NCI-H526 treated with DMSO at 0.1 percent for 48 hours (cell line): ENCODE results near the gene NTPCR.
"Not testable (repeated sequence)": the region's sequence is repeated elsewhere in the genome, so short reads cannot be mapped to it uniquely, and the experiment has no call there.

Experiments
- DNase-seq: peaks from one replicate; lab custom pipeline; 2025; lab: John Stamatoyannopoulos, UW

The NTPCR gene, protein sequence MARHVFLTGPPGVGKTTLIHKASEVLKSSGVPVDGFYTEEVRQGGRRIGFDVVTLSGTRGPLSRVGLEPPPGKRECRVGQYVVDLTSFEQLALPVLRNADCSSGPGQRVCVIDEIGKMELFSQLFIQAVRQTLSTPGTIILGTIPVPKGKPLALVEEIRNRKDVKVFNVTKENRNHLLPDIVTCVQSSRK

DNA sequence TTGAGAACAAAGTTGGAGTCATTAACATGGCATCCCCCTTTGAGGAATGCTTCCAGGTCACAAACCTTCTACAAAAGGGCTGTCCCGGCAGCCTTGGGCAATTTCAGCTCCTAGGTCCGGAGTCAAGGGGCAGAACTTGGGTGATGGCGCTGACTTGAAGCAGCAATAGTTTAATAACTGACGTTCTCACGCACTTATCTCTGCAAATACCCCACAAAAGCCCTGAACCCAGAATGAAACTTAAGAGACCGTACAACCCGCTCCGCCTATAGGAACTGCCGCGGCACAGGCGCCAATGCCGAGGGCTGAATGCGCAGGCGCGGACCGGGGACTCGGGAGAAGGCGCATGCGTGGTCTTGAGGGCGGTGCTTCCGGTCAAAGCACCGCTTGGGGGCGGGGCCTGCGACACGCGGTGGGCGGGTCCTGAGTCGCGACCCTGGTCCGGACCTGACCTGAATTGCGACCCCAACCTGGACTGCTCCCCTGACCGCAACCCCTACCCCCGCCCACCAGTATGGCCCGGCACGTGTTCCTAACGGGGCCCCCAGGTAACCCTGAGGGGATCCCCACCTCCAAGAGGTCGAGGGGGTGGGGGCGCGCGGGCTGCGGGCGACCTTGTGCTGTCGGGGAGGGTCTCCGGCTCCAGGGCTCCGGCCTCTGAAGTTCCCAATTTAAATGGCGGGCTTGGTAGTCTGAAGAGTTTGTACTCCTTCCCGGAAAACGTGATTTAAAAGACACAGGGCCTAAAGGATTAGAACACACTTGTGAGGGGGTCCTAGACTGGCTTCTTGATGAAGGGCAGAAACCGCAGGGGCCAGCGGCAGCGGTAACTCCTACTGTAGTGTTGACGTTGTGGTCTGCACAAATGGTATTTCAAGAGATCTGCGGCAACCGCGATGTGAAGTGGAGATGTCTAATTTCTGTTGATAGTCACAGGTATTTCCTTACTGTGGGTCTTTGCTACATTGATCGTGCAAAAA lies at the start of gene NTPCR:
Gene NTPCR (plus strand): TSS at position 415 of the 980 bp plus-strand sequence. CDS start 100 bp downstream, at position 515.
- peak; percentile 70 for DNase-seq

DNA sequence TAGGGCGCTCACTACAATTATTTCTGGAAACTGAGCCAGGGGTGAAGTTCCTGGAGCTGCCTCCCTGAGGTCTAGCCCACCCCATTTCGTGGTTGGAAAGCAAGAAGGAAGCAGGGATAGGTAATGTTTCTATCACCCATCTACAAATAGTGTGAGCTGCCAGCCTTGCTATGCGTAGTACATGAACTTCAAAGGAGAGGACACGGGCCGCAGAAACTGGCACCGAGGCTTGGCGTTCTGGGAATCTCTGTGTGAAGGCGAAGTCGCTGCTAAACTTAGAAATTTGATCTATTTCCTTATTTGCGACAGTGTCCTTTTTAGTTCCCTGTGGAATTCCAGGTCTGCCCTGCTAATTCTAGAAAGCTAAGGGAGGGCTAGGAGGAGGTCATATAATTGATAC lies 49.6 kb upstream of the NTPCR start:
- no peak for DNase-seq

DNA sequence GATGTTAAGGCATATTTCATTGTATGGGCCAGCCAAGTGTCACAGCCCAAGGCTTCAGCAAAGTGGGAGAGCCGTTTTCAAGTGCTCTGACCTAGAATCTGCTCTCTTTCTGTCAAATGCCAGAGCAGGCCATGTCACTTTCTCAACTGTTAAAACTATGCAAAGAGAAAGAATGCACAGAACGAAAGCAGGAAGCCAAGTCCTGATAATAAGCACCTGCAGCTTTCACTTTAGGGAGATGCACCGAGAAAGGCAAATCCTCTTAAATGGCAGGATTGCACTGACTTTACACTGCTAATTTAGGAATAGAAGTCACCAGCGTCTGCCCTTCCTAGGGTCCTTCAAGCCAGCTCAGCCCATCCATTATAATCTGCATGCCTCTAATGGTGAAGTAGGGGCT lies 49.2 kb upstream of the NTPCR start:
- no peak for DNase-seq

DNA sequence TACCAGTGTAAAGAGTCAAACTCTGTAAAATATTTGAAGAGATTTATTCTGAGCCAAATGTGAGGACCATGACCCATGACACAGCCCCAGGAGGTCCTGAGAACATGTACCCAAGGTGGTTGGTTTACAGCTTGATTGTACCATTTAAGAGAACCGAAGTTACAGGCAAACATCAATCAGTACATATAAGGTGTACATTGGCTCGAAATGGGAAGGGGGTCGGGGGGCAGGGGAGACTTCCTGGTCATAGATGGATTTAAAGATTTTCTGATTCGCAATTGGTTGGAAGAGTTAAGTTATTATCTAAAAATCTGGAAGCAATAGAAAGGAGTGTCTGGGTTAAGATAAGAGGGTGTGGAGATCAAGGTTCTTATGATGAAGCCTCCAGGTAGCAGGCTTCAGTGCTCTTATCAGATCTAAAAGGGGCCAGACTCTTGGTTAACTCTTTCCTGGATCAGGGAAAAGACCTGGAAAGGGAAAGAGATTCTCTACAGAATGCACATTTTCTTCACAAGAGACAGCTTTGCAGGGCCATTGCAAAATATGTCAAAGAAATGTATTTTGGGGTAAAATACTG lies 47.5 kb upstream of the NTPCR start:
- no peak for DNase-seq

DNA sequence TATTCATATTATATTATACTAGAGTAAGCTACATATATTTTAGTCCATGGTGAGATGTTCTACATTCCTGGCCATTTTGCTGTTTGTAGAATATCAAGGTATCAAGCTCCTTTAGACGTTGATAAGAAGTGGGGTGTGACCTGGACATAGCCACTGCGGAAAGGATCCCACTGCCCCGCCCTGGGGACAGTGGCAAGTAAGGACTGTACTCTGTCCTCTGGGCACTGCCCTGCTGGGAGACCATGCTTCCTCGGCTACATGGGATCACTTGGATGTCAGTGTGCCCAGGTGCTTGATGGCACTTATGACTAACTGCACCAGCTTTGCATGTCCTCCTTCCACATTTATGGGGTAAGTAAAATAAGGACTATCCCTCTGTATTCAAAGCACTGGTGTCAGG lies 46.3 kb upstream of the NTPCR start:
- DNase-seq = no peak

DNA sequence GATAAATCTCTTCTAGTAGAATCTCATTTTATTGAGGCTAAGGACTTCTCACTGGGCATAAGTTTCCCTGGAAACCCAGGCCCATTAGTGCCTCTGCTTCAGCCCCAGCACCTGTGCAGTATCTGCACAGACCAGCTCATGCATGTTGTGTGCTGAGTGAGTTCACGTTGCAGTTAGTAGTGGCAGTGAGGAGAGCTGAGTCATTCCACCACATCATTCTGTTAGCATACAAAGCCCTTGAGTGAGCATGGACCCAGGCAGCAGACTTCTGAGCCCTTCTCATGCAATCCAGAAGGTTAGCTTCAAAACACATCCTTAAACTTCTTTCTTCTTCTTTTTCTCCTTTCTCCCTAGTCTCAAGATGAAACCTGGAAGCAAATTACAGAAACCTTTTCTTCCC lies 45.8 kb upstream of the NTPCR start:
- no peak for DNase-seq

DNA sequence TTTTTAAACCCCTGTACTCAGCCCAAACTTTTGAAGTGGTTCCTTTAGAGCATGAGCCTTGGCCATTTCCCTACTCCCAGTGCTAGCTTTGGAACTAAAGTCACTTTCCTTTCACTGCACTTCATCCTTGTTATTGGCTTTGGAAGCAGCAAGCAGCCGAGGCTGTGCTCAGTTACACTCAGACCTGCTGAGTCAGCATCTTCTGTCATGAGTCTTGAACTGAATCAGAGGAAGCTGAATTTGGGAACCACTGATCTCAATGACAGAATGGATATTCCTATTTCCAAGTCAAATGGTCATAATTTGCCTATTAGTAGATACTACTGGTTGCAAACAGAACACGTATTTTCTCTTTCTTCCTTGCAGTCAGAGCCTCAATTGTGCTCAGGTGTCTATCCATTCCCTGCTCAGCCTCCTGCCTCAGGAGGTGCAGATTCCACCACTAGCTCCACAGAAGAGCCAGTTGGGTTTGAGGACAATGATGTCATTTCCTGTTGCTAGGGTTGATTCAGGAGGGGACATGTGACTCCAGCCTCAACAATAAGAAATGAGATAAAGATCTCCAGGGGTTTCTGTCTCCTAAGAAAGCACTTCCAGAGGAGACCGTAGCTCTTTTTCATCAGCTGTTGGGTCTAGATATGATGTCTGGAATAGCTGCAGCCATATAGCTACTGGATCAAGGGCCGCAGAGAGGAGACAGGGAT lies 44.9 kb upstream of the NTPCR start:
- peak; percentile 37 for DNase-seq

DNA sequence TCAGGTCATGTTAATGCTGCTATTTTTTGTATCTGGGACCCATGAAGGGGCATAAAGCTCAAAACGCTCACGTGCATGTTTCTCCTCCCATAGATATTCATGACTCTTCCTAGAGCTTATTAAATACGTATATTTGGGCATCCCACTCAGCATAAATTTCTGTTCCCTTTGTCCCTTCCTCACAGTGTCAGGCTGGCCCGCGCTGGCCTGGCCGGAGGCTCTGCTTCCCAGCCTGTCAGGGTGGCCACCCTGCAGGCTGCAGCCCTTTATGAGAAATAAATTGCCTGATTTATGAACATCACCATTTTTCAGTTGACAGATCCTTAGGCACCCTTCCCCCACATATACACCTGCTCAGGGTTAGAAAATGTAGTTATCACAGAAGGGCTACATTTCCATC lies 44.0 kb upstream of the NTPCR start:
- no peak for DNase-seq

DNA sequence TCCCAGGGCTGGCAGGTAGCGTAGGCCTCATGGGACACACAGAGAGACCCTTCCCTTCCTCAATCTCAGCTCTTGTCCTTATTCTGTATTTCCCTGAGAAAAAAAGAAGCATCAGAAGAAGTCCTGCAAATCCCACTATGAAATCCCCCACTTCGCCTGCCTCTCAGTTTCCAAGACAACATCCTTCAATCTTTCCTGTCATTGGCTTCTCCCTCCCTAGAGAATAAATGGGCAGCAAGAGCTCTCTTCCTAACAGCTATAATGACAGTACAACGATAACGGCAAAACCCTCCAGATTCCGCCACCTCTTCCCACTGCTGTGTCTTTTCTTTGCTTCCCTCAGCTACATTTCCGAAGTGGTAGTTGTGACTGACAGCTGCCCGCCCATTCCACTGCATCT lies 41.6 kb upstream of the NTPCR start:
- DNase-seq = no peak

DNA sequence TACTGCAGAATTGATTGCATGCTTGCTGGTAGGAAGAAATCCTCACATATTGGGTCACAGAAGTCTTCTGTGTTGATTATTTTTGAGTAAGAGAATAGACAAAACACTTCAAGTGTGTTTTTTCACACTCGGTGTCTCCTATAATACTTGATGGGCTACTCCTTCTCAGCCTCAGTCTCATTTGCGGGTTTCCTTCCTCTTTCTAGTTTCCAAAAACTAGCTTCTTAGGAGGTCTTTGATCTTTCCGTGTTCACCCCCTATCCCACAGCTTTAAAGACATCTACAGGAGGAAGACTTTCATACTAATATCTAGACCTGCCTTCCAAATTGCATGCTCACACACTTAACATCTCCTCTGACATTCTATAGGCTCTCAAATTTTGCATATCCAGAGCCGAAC lies 40.7 kb upstream of the NTPCR start:
- no peak for DNase-seq

DNA sequence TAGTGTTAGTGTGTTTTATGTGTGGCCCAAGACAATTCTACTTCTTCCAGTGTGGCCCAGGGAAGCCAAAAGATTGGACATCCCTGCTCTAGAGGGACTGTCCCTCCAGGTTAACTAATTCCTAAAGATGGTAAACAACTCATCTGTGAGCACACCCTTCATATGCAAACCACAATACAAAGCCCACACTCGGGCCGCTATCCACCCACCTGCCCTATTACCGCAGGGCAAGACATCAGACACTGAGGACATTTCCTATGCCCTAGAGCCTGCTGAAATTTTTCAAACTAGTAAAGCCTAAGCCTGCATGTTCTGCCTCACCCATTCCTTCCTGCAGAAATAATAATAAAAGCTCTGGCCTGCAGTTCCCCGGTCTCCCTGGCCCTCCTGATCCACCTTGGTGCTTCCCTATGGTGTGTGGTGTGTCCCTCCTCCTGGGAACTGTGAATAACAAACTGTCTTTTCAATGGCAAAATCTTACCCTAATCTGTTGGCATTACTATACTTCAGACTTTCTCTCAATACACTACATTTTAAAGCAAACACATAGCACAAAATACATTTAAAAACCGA lies 39.3 kb upstream of the NTPCR start:
- peak; percentile 0 for DNase-seq

DNA sequence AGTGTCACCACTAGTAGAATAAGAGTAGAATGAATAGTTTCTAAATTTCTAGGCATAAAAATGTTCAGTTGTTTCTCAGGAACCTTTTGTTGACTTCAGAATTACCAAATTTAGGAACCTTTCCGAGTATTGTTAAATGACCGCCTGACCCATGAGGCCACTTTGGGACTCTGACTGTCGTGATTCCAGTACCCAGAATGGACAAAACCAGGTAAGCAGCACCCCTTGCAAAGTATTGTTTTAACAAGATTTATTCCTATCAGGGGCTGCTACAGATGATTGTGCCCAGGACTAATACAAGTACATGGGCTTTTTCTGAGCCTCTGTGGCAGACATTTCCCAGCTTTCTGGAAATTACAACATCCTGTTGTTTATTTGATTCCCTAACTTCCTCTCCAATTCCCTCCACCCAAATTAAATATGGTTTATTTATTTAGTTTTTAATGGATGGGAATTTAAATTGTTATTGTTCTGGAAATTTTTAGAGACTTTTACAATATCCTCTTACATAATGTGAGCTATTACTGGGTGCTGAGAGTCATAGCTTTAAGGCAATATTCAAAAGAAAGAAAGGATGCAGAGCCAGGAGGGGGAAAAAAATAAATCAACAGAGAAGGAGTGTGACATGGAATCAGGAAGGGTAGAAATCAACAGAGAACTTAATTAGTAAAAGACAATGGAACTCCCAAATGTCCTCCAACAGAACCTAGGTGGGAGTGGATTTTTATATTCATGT lies 37.4 kb upstream of the NTPCR start:
- DNase-seq = no peak

DNA sequence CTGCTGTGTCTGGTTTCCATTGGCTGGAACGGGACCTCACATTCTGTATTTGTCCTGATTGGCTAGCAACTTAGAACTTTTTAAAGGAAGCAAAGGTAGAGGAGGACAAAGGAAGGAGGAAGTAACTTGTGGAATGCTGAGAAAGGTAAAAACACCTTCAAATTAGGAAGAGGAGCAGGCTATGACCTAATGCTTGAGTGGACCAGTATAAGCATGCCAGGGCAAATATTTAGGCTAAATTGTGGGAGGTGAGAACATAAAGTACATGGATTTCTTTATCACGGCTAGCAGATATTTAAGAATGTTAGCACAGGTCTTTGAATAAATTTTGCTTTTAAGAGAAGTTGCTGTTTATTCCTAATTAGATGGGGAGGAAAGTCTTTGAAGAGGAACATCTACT lies 36.1 kb upstream of the NTPCR start:
- not testable (repeated sequence) for DNase-seq

DNA sequence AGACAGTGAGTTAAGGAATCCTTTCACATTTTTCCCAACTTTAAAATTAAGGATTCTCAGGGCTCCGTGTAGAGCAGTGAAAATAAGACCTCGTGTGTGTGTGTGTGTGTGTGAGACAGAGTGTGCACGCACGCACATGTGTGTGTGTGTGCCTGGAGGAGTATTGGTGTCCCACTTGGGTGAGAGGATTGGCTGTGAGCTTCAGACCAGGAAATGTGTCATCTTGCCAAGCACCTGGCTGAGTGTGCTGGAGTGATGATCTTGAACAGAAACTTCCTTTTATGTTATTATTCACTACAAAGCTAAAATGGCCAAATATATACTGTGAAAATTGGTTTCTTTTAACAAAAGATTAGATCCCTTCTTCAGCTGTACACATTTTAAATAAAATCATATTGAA lies 35.2 kb upstream of the NTPCR start:
- DNase-seq = no peak

DNA sequence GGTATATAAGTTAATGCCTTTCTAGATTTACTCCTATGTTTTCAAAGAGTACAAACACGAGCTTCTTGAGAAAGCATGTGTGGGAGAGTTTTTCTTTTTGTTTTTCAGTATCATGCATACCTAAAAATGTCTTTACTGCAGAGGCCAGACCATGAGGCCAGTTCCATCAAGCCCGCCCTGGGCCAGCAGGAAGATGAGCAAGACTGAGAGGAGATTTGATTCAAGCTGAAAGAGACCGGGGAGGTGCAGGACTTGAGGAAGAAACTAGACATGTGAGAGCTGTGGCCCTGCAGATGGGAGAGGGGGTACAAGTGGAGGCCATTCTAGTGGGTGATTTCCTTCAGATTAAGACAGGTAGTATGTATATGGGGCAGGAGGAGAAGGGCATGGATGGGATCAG lies 33.4 kb upstream of the NTPCR start:
- no peak for DNase-seq

DNA sequence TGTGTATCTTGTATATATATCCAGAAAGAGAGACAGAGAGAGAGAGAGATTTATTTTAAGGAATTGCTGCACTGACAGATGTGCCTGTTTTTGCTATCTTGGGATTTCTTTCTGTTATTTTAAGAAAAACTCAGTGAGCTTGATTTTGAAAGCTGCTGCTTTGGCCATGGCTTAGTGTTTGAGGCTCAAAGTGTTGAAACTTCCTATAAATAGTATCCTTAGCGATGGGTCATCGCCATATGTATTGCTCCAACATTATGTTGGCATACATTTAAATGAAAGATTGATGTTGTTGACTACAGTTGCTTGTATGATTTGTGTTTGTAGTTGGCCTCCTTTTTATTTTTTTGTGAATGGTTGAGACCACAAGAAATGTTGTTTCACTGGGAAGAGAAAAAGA lies 29.0 kb upstream of the NTPCR start:
- DNase-seq = no peak

DNA sequence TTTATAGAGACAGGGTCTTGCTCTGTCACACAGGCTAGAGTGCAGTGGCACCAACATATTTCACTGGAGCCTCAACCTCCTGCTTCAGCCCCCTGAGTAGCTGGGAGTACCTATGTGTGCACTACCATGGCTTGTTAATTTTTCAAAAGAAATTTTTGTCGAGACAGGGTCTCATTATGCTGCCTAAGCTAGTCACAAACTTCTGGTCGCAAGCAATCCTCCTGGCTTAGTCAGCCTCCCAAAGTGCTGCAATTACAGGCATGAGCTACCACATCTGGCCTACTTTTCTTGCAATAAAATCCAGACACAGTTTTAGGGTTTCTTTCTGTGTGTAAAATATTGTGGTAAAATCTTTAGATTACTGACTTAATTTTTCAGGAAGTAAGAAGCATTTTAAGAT lies 27.9 kb upstream of the NTPCR start:
- no peak for DNase-seq

DNA sequence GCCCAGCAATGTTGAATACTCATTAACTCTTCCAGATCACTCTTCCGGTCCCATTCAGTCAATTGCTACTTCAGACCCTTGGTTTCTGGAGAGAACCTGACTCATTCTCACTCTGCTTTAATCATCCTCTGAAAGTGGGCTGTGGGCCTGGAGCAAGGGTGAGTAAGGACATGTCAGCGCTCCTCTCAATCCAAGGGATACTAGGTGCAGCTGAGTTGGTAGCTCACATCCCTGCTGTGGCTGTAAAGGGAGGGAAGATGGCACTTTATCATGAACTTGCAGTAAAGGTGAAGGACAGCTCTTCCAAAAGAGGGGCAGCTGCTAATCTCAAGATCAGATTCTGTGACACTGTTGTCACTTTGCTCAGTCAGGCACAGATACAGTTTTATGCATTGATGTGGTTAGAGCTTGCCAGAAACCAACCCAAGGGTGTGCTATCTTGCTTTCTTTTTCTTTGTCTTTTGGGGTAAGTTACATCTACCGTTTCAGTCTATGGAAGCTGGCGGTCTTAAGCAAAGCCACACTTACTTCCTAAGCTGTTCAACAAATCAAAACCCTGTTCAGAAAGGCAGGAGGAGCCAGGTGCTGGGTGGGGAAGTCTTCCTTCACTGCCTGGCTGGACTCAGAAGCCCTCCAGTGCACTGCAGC lies 26.5 kb upstream of the NTPCR start:
- DNase-seq = no peak

DNA sequence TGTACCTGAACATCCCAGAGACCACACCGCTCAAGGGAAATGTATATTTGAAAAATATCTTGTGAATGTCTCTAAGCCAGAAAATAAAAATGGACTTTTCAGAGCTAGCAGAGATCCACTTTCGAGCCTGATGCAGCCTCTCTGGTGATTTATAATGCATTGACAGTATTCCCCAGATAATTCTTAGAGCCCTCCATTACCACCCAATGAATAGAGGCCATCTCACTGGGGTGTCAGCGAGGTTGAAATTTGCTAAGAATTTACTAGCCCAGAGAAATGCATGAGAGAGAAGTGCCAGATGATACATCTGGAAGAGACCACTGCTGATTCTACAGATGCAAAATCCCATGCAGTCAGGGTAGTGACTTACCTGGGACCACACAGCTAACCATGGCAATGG lies 25.5 kb upstream of the NTPCR start:
- no peak for DNase-seq

DNA sequence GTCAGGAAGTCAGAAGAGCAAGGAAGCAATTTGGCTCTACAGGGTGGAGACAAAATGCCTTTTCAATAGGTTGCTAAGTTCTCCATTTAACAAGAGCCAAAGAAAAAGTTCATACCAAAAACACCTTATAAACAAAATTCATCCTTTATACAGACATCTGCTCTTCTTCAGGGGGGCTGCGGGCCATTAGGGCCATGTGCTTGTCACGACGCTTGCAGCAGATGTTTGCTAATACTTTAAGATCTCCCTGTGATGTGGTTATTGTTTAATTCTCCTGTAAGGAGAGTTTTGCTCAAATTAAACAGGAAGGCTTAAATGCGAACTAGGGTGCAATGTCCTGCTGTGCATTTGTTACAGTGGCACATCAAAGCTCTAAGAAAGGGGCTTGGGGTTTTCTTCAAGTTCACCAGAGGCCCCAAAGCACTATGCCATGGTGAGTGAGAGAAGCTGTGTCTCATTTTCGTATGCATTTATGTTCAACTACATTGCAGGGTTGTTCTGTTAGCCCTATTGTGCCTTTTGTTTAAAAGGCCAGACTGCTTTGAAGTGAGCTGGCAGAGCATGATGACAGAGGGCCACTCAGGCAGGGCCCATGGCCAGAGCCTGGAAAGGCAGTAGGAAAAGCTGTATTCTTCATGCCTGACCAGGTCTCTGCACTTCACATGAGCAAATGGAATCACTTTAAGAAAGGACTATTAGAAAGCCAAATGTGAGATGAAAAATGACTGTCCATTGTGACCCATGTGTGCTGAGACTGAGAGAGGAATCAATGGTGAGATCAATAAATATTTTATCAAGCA lies 24.8 kb upstream of the NTPCR start:
- DNase-seq = no peak
